A549 (cell line): Measurements from ENCODE around the gene DSCAML1.

Source experiments
- EP300 ChIP-seq, 2 experiments: fragments of >200 bp; sonication (Bioruptor Twin); formaldehyde crosslinking; IDR thresholded peaks; 2 replicates in 1 of 2; 3 replicates in 1 of 2; pipeline ENCODE4 v1.6.1; 2016 to 2017
- HDAC2 ChIP-seq: fragments of 200-600 bp; sonication (generic); IDR thresholded peaks from 2 replicates; pipeline ENCODE4 v1.6.1; 2016
- MAFK ChIP-seq: fragments of 450-650 bp; IDR thresholded peaks from 2 replicates; pipeline ENCODE4 v1.6.1; 2014; ENCODE audit not compliant: partially characterized antibody
- MYC ChIP-seq: IDR thresholded peaks from 2 replicates; pipeline ENCODE4 v1.6.1; 2012; ENCODE audit warnings: mild to moderate bottlenecking, inconsistent platforms, low read length, improper control_type of control experiment, borderline replicate concordance
- POLR2A ChIP-seq: IDR thresholded peaks from 2 replicates; pipeline ENCODE4 v1.6.1; 2012; ENCODE audit warnings: mild to moderate bottlenecking, low read length
- RAD21 ChIP-seq, 2 experiments: fragments of >200 bp in 1 of 2; sonication (Bioruptor Twin) in 1 of 2; formaldehyde crosslinking in 1 of 2; IDR thresholded peaks in 1 of 2; conservative IDR thresholded peaks in 1 of 2; 2 replicates in 1 of 2; 3 replicates in 1 of 2; pipeline ENCODE4 v1.6.1; 2012 to 2018; ENCODE audit warnings: inconsistent platforms in 1 of 2
- RARB ChIP-seq: fragments of 250-450 bp; sonication (Bioruptor Pico); IDR thresholded peaks from 2 replicates; pipeline ENCODE4 v1.8.0; 2021; ENCODE audit warnings: mild to moderate bottlenecking, moderate library complexity
- TFCP2L1 ChIP-seq: fragments of 250-450 bp; sonication (Bioruptor Pico); IDR thresholded peaks from 2 replicates; pipeline ENCODE4 v1.5.0; 2021; ENCODE audit warnings: mild to moderate bottlenecking
- TF ChIP-seq, protein P1 (sequence below): fragments of >200 bp; sonication (Bioruptor Twin); formaldehyde crosslinking; IDR thresholded peaks from 3 replicates; pipeline ENCODE4 v1.5.1; 2016
- TF ChIP-seq, protein P2 (sequence below): fragments of 450-650 bp; IDR thresholded peaks from 2 replicates; pipeline ENCODE4 v1.6.1; 2014; ENCODE audit warnings: antibody characterized with exemption

DNA sequence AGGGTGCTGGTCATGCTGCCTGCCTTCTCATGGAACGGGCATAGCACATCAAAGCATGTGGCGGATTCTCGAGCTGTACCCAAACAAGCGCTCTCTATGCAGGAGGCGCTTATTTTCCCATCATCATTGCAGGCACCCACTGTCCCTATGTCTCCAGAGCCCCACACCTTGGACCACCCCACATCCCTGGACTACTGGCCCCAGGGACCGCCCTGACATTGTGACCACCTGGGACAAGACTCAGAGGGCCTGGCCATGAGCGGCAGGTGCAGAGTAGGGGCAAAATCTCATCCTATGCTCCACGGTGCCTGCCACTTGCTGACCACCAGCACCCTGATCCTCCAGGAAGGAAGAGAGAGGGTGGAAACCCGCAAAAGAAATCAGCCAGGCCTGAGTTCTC lies 170.4 kb downstream of the DSCAML1 start:
- TF ChIP-seq RAD21 (conservative IDR thresholded peaks at IDR 0.05 in 1 of 2, IDR thresholded peaks at IDR 0.05 in 1 of 2) (no peak), EP300 (IDR thresholded peaks at IDR 0.05) (no peak), MAFK (no peak), RARB (no peak), TFCP2L1 (CRISPR knock-in tag) (no peak), MYC (no peak), POLR2A (no peak), HDAC2 (no peak)
- TF ChIP-seq, protein P1, sequence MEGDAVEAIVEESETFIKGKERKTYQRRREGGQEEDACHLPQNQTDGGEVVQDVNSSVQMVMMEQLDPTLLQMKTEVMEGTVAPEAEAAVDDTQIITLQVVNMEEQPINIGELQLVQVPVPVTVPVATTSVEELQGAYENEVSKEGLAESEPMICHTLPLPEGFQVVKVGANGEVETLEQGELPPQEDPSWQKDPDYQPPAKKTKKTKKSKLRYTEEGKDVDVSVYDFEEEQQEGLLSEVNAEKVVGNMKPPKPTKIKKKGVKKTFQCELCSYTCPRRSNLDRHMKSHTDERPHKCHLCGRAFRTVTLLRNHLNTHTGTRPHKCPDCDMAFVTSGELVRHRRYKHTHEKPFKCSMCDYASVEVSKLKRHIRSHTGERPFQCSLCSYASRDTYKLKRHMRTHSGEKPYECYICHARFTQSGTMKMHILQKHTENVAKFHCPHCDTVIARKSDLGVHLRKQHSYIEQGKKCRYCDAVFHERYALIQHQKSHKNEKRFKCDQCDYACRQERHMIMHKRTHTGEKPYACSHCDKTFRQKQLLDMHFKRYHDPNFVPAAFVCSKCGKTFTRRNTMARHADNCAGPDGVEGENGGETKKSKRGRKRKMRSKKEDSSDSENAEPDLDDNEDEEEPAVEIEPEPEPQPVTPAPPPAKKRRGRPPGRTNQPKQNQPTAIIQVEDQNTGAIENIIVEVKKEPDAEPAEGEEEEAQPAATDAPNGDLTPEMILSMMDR: no peak
- TF ChIP-seq, protein P2, sequence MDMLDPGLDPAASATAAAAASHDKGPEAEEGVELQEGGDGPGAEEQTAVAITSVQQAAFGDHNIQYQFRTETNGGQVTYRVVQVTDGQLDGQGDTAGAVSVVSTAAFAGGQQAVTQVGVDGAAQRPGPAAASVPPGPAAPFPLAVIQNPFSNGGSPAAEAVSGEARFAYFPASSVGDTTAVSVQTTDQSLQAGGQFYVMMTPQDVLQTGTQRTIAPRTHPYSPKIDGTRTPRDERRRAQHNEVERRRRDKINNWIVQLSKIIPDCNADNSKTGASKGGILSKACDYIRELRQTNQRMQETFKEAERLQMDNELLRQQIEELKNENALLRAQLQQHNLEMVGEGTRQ: no peak
